Fibroblast of skin of left quadriceps (primary cell): ENCODE data around the gene COL18A1.

ENCODE experiments used
- DNase-seq, 2 experiments: peaks; one replicate each; pipeline ENCODE4 v3.0.0-alpha.2; 2013; ENCODE audit warnings: low read depth in 2 of 2

COL18A1 gene

GRCh38 chr21:45480701-45481500, 75.9 kb downstream of the COL18A1 start:
- DNase-seq = no peak

GRCh38 chr21:45481566-45481965, 76.6 kb downstream of the COL18A1 start:
- DNase-seq = no peak

- no peak for DNase-seq
These were observed 77.3 kb downstream of the COL18A1 start for GRCh38 chr21:45481977-45482898.

GRCh38 chr21:45482899-45483821, 78.2 kb downstream of the COL18A1 start:
- no peak for DNase-seq

- no peak for DNase-seq
These were observed 79.4 kb downstream of the COL18A1 start for GRCh38 chr21:45484318-45484717.

- DNase-seq = no peak
These were observed 80.9 kb downstream of the COL18A1 start for GRCh38 chr21:45485686-45486442.

GRCh38 chr21:45486443-45487160, 81.6 kb downstream of the COL18A1 start:
- no peak for DNase-seq

GRCh38 chr21:45487161-45487806, 82.3 kb downstream of the COL18A1 start:
- DNase-seq = no peak

- no peak for DNase-seq
These were observed 83.1 kb downstream of the COL18A1 start for GRCh38 chr21:45487891-45488600.

- DNase-seq = no peak
These were observed 84.2 kb downstream of the COL18A1 start for GRCh38 chr21:45488931-45489721.

GRCh38 chr21:45489722-45489982, 84.7 kb downstream of the COL18A1 start:
- no peak for DNase-seq

- DNase-seq = no peak
These were observed 85.2 kb downstream of the COL18A1 start for GRCh38 chr21:45490049-45490731.

GRCh38 chr21:45491056-45491455, 86.1 kb downstream of the COL18A1 start:
- no peak for DNase-seq

- DNase-seq = no peak
These were observed 86.7 kb downstream of the COL18A1 start for GRCh38 chr21:45491623-45492022.

GRCh38 chr21:45492765-45493164, 87.8 kb downstream of the COL18A1 start:
- DNase-seq = no peak

- no peak for DNase-seq
These were observed 88.5 kb downstream of the COL18A1 start for GRCh38 chr21:45493401-45494001.

- no peak for DNase-seq
These were observed 89.3 kb downstream of the COL18A1 start for GRCh38 chr21:45494135-45494850.
